HG03378 (cell line): Measurements from ENCODE around the gene BCCIP.

ENCODE experiments used
- ATAC-seq: cut with Tn5 transposase; IDR thresholded peaks from one replicate; pipeline ENCODE4 v1.9.1; 2021; ENCODE audit warnings: mild to moderate bottlenecking, moderate library complexity; ENCODE audit not compliant: unreplicated experiment

BCCIP gene

DNA sequence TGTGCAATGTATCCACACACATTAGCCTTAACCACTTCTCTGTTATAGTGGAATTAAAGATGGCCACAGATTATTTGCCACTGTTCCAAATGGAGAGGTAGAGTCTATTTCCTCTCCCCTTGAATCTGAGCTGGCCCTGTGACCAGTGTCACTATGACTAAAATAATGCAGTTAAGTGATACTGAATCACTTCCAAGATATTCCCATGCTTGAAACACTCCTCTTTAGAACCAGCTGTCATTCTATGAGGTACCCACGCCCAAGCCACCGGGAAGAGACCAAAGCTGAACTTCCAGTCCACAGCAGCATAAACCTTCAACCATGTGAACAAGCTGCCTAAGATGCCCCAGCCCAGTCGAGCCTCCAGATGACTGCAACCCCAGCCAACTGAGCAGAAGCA, 59.9 kb downstream of the BCCIP start:
- ATAC-seq = no peak
